ENCODE measurements around the gene TPCN2. TPM values are rescaled to one million over a fixed set of nuclear protein-coding genes. Genes with fewer than 3 reads are reported as not detected.

The TPCN2 gene
- polyA plus RNA-seq, 3 donors = 29.3 to 52.8 (median 31.5) TPM

DNA sequence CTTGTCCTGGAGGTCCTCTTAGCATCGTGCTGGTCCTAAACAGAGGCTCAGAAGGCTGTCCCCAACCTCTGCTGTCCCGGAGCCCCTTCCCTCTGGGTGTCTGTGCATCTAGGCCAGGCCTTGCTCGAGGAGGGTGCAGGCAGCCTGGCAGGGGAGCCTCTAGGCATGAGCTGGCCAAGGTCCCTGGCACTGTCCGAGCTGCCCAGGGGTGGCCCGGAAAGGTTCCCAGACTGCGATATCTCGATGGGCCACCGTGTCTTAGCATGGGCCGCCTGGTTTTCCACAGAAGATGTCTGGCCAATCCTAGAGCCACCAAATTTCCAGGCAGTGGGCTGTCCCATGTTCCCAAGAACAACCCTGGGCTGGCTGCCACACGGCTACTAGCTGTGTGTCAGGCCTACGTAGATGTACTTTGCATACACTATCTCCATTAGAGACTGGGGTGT, 82.4 kb downstream of the TPCN2 start:
- Histone ChIP-seq H3K4me2 (replicated peaks; ENCODE audit: extremely low read depth, low read length, poor library complexity, severe bottlenecking) (no peak overlapping the region), H2AFZ (ENCODE audit: insufficient read depth, low read depth, low read length, poor library complexity, severe bottlenecking) (no peak overlapping the region), H3K4me3 (replicated peaks in 1 of 3; ENCODE audit: low read depth in 2 of 3, low read length in 3 of 3) (no peak overlapping the region), H3K27ac (ENCODE audit: low read depth in 1 of 2, low read length in 2 of 2) (no peak overlapping the region), H4K20me1 (ENCODE audit: insufficient read depth, low read length) (no peaks in the 10 kb centered on the region), H3K36me3 (replicated peaks in 1 of 2; ENCODE audit: control insufficient read depth in 1 of 2, insufficient read depth in 2 of 2, low read length in 2 of 2) (no peaks in the 10 kb centered on the region), H3K79me2 (ENCODE audit: insufficient read depth, low read length) (no peaks in the 10 kb centered on the region), H3K4me1 (ENCODE audit: control insufficient read depth in 1 of 2, insufficient read depth in 2 of 2, low read length in 2 of 2) (no peaks in the 10 kb centered on the region), H3K9me3 (replicated peaks in 1 of 2; ENCODE audit: control insufficient read depth in 1 of 2, insufficient read depth in 1 of 2, low read length in 2 of 2) (peaks cover 12 to 24% of the 10 kb centered on the region in 2 donors), H3K27me3 (ENCODE audit: control insufficient read depth in 2 of 2, insufficient read depth in 2 of 2, low read length in 2 of 2) (no peaks in the 10 kb centered on the region), H3K9ac (ENCODE audit: insufficient read depth, low read length, poor library complexity, severe bottlenecking) (no peak overlapping the region)
- no peak for DNase-seq
- WGBS (ENCODE audit: insufficient coverage) = 91% methylated on average over 9 of the region's 11 CpGs
- H3K9me3 Mint-ChIP-seq = peaks cover 21 to 55% (median 35%) of the 10 kb centered on the region in 7 donors
- no peaks in the 10 kb centered on the region for H3K36me3 Mint-ChIP-seq
- intact Hi-C loops (cut with micrococcal nuclease) = no loop called here
- peaks cover 3% of the 10 kb centered on the region for H3K4me1 Mint-ChIP-seq
- no peak overlapping the region for H3K4me3 Mint-ChIP-seq
- no peak overlapping the region for H3K27ac Mint-ChIP-seq
- TF ChIP-seq, protein P1, sequence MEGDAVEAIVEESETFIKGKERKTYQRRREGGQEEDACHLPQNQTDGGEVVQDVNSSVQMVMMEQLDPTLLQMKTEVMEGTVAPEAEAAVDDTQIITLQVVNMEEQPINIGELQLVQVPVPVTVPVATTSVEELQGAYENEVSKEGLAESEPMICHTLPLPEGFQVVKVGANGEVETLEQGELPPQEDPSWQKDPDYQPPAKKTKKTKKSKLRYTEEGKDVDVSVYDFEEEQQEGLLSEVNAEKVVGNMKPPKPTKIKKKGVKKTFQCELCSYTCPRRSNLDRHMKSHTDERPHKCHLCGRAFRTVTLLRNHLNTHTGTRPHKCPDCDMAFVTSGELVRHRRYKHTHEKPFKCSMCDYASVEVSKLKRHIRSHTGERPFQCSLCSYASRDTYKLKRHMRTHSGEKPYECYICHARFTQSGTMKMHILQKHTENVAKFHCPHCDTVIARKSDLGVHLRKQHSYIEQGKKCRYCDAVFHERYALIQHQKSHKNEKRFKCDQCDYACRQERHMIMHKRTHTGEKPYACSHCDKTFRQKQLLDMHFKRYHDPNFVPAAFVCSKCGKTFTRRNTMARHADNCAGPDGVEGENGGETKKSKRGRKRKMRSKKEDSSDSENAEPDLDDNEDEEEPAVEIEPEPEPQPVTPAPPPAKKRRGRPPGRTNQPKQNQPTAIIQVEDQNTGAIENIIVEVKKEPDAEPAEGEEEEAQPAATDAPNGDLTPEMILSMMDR (IDR thresholded peaks at IDR 0.05) = no peak
- peaks cover 2 to 3% (median 2%) of the 10 kb centered on the region in 3 donors for H3K27me3 Mint-ChIP-seq (ENCODE audit: low read depth in 3 of 3)

DNA sequence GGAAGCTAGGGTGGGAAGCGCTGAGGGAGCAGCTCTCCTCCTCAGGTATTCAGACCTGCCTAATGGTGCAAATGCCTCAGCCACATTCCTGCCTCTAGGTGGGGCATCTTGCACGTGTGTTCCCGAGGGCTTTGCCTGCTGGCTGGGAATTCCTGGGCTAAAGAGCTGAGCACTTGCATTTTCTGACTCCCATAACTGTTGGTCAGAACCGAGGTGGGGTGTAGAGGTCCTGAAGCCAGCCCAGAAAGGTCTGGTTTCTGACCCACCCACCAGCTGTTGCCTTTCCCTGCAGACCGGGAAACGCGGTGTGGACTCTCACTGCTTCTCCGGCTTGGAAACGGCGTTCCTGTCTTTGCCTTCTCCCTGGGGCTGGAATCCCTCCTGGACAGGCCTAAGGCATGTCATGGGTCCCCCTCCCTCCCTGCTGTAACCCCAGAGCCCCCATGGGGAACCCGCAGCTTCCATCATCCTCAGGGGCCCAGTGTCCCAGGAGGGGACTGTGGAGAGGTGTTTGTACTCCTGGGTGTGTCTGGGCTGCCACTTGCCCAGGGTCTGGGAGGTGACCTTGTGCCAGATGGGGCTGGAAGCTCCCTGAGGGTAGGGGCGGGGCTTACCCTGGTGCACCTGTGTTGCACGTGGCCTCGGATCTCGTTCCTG, 83.0 kb downstream of the TPCN2 start:
- Mint-ChIP-seq H3K27ac (no peak overlapping the region), H3K4me3 (no peak overlapping the region), H3K4me1 (peaks cover 3% of the 10 kb centered on the region), H3K27me3 (ENCODE audit: low read depth in 3 of 3) (peaks cover 2 to 5% (median 2%) of the 10 kb centered on the region in 3 donors), H3K9me3 (peaks cover 24 to 56% (median 35%) of the 10 kb centered on the region in 7 donors), H3K36me3 (no peaks in the 10 kb centered on the region)
- no peak overlapping the region for H3K27ac ChIP-seq (ENCODE audit: low read depth in 1 of 2, low read length in 2 of 2)
- H3K9me3 ChIP-seq (replicated peaks in 1 of 2; ENCODE audit: control insufficient read depth in 1 of 2, insufficient read depth in 1 of 2, low read length in 2 of 2) = peaks cover 12 to 24% of the 10 kb centered on the region in 2 donors
- no peaks in the 10 kb centered on the region for H3K4me1 ChIP-seq (ENCODE audit: control insufficient read depth in 1 of 2, insufficient read depth in 2 of 2, low read length in 2 of 2)
- TF ChIP-seq, protein P1 (IDR thresholded peaks at IDR 0.05) = no peak
- H3K27me3 ChIP-seq (ENCODE audit: control insufficient read depth in 2 of 2, insufficient read depth in 2 of 2, low read length in 2 of 2) = no peaks in the 10 kb centered on the region
- no peaks in the 10 kb centered on the region for H4K20me1 ChIP-seq (ENCODE audit: insufficient read depth, low read length)
- no peak for DNase-seq
- no peaks in the 10 kb centered on the region for H3K36me3 ChIP-seq (replicated peaks in 1 of 2; ENCODE audit: control insufficient read depth in 1 of 2, insufficient read depth in 2 of 2, low read length in 2 of 2)
- H2AFZ ChIP-seq (ENCODE audit: insufficient read depth, low read depth, low read length, poor library complexity, severe bottlenecking) = no peak overlapping the region
- intact Hi-C loops (cut with micrococcal nuclease) = no loop called here
- H3K4me2 ChIP-seq (replicated peaks; ENCODE audit: extremely low read depth, low read length, poor library complexity, severe bottlenecking) = no peak overlapping the region
- no peak overlapping the region for H3K9ac ChIP-seq (ENCODE audit: insufficient read depth, low read length, poor library complexity, severe bottlenecking)
- WGBS (ENCODE audit: insufficient coverage) = 84% methylated on average over 9 of the region's 15 CpGs
- no peak overlapping the region for H3K4me3 ChIP-seq (replicated peaks in 1 of 3; ENCODE audit: low read depth in 2 of 3, low read length in 3 of 3)
- H3K79me2 ChIP-seq (ENCODE audit: insufficient read depth, low read length) = no peaks in the 10 kb centered on the region
